Kidney epithelial cell (primary cell): ENCODE data around the gene ISG20L2. TPM values are rescaled to one million over a fixed set of nuclear protein-coding genes. Genes with fewer than 3 reads are reported as not detected.

Experiments
- DNase-seq: peaks from one replicate; pipeline ENCODE4 v3.0.0-alpha.2; 2010; ENCODE audit warnings: low read depth
- H3K27me3 ChIP-seq: 2 replicates; pipeline ENCODE4 v1.6.0; 2011; ENCODE audit warnings: low read length; ENCODE audit not compliant: control insufficient read depth, insufficient read depth
- H3K36me3 ChIP-seq: 2 replicates; pipeline ENCODE4 v1.5.1; 2011; ENCODE audit warnings: low read length; ENCODE audit not compliant: control insufficient read depth, insufficient read depth
- H3K4me3 ChIP-seq: 2 replicates; pipeline ENCODE4 v1.5.1; 2011; ENCODE audit warnings: low read depth, mild to moderate bottlenecking, control low read depth, low read length
- CTCF ChIP-seq: IDR thresholded peaks from 2 replicates; pipeline ENCODE4 v1.5.1; 2011; ENCODE audit warnings: mild to moderate bottlenecking, moderate library complexity, low read length, control low read depth, inconsistent platforms; ENCODE audit not compliant: insufficient read depth, poor library complexity, severe bottlenecking
- total RNA-seq: library from RNA; depleted of rRNA; stranded (reverse); fragments of >200 nt; gene quantifications from 2 replicates; pipeline ENCODE4 v1.2.3, GENCODE V29; 2015

ISG20L2 gene
- 17.7 and 25.1 TPM in 2 replicates for total RNA-seq

- peak; percentile 92 for DNase-seq
- Histone ChIP-seq H3K4me3 (peak within 1 kb of the TSS; percentile 62), H3K36me3 (no peaks in the 10 kb centered on the region), H3K27me3 (no peaks in the 10 kb centered on the region)
- TF ChIP-seq CTCF = no peak
These were observed at the start of gene ISG20L2 for GRCh38 chr1:156728599-156729462. Gene ISG20L2 (minus strand): TSS chr1:156728766. CDS start chr1:156727652, 1,114 bp downstream.

- no peak for TF ChIP-seq CTCF
- no peak for DNase-seq
- no peak overlapping the region for H3K4me3 ChIP-seq
- no peaks in the 10 kb centered on the region for H3K27me3 ChIP-seq
- no peaks in the 10 kb centered on the region for H3K36me3 ChIP-seq
These were observed 49.0 kb upstream of the ISG20L2 start for GRCh38 chr1:156777573-156777972.

- Histone ChIP-seq H3K36me3 (no peaks in the 10 kb centered on the region), H3K27me3 (no peaks in the 10 kb centered on the region), H3K4me3 (no peak overlapping the region)
- no peak for TF ChIP-seq CTCF
- DNase-seq = no peak
These were observed 48.4 kb upstream of the ISG20L2 start for GRCh38 chr1:156776942-156777341.

- no peaks in the 10 kb centered on the region for H3K27me3 ChIP-seq
- H3K36me3 ChIP-seq = no peaks in the 10 kb centered on the region
- TF ChIP-seq CTCF = no peak
- H3K4me3 ChIP-seq = no peak overlapping the region
- no peak for DNase-seq
These were observed 47.2 kb upstream of the ISG20L2 start for GRCh38 chr1:156775799-156776198.

GRCh38 chr1:156773607-156774006 lies 45.0 kb upstream of the ISG20L2 start:
- no peaks in the 10 kb centered on the region for H3K27me3 ChIP-seq
- no peak for DNase-seq
- no peaks in the 10 kb centered on the region for H3K36me3 ChIP-seq
- H3K4me3 ChIP-seq = no peak overlapping the region
- TF ChIP-seq CTCF = peak; percentile 8
